GM04504 (cell line): Measurements from ENCODE around the gene WWOX.

ENCODE experiments used
- DNase-seq: peaks from one replicate; pipeline ENCODE4 v3.0.0-alpha.2; 2012; ENCODE audit warnings: low read depth

The WWOX gene

DNA sequence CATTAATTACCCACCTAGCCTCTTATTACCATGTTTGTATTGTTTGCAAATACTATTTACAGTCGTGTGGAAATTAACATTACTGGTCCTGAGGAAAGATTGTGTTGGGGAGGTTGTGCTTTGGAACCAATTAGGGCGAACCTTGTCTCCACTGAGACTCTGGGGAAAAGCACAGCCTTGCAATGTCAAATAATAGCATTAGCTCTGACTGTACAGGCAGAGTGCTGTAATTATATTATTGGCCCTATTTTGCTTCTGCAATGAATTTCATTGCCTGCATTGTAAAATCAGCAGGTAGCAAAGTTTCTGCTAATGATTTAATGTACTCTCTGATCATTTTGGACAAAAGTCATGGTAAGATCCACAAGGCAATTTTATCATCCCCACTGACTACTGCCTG lies 97.0 kb downstream of the WWOX start:
- DNase-seq, result no peak

DNA sequence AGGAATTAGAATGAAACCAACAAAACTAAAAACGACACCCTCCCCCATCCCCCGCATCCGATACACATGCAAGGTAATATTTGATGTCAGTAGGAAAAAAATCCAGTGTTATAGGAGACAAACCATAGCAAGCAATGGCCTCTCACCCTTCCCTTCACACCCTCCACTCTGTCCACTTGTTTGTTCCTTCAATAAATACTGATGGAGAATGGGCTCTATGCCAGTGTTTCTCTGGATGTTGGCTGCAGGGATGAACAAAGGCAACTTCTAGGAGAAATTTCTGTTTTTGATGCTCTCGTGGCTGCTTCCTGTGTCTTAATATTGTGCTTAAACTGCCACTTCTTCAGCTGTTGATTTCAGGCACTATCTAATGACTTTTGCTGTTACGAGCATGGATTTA lies 98.8 kb downstream of the WWOX start:
- DNase-seq, result no peak

DNA sequence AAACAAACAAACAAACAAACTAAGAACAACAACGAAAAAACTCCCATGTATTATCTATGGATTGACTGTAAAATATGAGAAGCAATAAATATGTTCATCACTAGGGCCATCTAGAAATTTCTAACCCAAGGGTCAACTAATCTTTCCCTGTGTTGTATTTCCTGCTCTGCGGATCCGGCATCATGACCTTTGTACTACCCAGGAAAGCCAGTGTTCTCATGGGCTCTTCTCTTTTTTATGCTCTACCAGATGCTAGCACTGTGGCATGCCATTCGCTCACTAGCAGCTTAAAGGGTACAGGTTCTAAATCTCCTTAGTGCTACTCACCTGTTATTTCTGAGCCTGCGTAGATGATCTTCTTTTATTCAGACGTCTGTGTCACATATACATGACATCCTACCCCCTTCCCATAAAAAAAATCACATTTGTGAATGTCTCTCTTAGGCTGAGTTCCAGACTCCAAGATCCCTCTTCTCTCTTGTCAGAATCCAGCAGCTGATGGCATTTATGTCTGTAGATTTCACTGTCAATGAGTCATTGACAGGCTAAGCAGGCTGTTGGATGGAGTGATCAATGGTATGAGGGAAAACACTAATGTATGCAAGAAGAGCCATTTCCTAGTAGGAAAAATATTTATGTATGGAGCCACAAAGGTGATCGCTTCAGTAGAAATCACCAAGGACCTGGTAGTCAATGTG lies 100.0 kb downstream of the WWOX start:
- no peak for DNase-seq

DNA sequence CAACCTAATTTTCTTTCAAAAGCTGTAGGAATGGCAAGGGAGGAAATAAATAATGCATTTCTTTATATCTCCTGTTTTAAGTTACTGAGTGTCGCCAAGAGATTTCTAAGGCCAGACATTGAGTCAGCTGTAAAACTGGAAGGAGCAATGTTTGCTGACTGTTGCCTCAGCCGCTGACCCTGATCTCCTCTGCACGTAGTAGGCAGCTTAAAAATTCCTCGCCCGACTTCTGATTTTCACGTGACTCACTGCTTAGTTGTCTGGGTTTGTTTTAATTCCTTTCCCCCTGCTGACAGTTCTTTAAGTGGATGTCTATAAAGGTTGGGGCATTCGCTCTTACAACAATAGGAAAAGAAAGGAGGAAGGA lies 100.6 kb downstream of the WWOX start:
- no peak for DNase-seq

DNA sequence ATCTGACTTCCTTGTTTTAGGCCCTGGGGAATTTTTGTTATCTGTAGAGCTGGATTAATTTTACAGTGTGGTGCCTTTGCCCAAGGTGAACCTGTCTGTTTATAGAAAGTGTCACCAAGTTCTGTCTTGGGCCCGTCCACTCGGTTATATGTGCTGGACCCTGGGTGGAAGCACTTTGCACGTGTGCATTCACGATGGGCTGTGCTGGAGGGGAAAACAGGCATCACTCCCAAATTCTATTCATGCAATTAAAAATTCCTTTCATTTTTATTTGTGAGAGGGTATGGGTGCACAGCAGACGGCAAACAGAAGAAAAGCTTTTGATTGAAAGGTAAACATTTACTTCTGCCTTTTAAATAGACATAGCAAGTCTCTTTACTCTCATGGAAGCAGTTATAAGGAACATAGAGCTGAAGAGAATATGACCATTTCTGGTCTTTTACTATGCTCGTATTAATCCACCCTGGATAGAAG lies 101.2 kb downstream of the WWOX start:
- no peak for DNase-seq

DNA sequence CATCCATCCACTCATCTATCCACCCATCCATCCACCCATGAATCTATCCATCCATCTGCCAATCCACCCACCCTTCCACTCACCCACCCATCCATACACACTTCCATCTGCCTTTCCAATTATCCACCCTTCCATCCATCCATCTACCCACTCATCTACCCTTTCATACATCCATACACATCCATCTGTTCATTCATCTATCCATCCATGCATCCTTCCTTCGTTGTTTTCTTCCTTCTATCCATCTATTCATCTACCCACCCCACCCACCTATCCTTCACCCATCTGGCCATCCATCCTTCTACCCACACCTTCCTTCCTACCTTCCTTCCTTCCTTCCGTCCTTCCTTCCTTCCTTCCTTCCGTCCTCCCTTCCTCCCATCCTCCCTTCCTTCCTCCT lies 106.1 kb downstream of the WWOX start:
- DNase-seq, result no peak

DNA sequence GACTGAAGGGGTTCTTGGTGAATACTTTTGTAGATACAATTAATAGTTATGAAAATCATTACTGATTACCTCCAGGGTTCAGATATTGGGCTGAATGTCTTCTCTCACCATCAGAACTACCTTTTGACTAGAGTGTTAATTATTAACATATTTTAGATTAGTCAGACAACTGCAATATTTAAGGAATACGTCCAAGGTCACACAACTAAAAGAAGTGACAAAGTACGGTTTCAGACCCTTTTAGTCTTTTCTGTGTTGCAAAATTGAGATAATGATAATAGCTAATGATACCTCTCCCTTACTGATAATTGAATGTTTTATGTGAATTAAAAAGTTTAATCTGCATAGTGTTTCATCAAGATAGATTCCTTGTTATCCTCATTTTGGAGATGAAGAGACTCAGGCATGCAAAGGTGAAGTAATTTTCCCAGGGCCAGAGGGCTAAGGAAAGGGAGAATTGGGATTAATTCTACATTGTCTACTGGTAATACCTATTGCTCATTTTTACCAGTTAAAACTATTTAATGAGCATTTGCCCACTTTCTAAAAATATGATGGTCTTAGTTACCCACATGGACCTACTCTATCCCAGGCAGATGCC lies 107.3 kb downstream of the WWOX start:
- no peak for DNase-seq

DNA sequence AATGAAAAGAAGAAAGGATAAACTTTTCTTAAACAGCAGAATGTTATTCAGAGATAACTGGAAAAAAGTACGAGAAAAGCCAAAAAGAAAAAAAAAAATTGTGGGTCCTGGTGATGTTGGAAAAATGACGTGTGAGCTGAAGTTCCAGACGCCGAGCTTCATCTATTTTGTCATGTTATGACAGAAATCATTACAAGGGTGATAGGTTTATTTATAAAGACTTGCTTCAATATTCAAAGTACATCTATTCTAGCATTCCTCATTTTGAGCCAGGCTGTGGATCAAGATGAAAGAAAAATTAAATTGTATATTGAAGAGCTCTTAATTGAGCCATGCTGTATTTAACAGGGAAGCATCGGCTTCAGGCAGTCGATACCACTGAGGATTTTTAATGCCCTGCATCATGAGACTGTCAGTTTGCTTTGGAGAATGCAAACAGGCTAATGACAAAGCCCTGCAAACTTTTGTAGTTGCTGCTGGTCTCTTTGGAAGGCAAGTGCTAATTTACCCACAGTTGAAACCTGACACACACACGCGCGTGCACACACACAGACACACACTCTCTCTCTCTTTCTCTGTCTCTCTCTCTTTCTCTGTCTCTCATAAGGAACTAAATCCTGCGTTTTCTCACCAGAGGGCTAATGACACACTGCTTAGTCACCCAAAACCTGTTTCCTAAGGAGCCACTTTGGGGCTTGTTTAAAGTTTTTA lies 110.7 kb downstream of the WWOX start:
- DNase-seq, result no peak

DNA sequence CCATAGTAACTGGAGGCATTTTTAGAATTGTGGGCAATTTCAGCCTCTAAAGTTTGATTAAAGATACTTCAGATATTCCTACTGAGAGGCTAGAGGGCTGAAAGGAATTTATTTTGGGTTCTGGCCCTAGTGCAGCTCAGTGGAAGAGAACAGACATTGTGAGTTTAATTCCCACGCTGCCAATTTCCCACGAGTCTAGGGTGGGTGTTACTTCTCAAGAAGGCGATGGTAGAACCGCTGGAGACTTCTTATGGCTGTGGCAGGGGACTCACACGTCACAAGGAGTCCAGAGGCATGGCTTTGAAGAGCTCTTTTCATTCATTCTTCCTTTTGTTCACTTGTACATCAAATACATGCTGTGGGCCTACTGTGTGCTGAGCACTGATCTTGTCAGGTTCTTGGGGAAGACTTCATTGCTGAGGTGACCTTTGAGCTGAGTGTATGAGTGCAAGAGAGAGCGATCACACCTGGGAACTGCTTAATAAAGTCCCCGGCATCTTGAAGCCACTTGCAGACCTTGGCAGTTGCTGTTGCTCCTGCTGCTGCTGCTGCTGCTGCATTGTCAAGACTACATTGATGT lies 111.7 kb downstream of the WWOX start:
- DNase-seq, result no peak

DNA sequence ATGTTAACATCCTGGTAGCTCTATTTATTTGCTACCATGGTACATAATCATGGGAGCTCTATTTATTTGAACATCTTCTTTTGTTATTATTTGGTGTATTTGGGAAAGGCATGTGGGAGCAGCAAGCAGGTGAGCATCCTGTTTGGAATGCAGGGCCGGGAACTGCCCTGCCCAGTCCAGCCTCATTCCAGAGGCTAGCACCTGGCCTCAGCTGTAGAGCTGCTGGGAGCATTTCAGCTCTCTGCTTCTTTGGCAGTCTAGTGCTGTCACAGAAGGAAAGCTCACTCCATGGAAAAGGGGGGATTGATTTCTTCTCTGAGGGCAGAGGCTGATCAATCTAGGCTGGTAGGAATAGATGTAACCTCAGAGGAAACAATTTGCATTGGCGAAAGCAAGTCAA lies 112.5 kb downstream of the WWOX start:
- no peak for DNase-seq

DNA sequence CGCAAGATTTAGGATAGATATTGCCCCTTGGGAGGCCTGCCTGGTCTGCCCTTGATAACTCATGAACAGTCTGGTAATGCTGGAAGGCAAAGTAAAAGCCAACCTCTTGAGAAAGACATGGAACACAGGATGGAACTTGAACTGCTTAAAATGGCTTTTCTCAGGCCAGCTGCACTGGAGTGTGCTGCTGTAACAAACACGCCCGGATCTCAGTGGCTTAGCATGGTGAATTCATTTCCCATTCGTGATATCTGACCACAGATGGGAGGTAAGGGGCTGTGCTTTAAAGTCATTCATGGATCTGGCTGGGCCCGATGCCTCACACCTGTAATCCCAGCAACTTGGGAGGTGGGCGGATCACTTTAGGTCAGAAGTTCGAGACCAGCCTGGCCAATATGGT lies 113.2 kb downstream of the WWOX start:
- DNase-seq, result no peak

DNA sequence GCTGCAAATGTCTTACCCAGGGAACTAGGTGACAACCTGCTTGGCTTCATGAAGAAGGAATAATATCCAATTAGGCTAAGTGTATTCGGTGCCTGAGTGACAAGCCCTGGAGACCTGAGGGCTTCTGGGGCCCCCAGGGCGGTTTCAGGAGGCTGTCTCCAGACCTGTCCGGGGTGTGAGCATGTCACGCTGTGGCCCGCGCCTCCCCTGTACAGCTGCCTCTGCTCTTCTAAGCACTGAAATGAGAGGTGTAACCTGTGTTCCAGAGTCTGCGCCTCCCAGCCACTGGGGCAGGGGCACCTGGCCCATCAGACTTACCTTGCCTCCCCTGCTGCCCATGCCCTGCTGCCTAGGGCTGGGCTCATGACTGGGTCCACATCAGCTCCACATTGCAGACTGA lies 114.3 kb downstream of the WWOX start:
- no peak for DNase-seq

DNA sequence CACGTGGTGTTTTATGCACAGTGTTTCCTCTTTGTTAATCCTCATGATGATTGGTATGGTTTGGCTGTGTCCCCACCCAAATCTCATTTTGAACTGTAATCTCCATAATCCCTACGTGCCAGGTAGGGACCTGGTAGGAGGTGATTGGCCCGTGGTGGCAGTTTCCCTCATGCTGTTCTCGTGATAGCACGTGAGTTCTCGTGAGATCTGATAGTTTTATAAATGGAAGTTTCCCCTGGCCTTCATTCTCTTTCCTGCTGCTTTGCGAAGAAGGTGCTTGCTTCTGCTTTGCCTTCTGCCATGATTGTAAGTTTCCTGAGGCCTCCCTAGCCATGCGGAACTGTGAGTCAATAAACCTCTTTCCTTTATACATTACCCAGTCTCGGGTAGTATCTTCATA lies 115.8 kb downstream of the WWOX start:
- DNase-seq, result no peak

DNA sequence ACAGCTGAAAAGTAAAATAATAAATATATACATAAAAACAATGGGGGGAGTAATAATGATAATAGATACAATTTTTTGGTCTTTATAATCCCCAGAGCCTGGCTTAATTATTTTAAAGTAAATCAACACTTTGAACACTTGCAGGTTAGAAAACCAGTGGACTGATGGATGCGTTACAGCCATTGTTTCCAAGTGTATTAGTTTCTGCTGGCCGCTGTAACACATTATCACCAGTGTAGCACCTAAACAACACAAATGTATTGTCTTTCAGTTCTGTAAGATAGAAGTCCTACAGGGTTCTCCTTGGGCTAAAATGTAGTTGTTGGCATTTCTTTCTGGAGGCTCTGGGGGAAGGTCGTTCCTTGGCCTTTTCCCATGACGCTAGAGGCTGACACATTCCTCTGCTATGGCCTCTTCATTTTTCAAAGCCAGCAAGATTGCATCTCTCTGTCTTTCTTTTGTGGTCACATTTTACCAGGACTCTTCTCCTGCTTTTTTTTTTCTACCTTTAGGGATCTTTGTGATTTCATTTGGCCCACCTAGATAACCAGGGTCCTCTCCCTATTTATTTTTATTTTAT lies 116.8 kb downstream of the WWOX start:
- no peak for DNase-seq

DNA sequence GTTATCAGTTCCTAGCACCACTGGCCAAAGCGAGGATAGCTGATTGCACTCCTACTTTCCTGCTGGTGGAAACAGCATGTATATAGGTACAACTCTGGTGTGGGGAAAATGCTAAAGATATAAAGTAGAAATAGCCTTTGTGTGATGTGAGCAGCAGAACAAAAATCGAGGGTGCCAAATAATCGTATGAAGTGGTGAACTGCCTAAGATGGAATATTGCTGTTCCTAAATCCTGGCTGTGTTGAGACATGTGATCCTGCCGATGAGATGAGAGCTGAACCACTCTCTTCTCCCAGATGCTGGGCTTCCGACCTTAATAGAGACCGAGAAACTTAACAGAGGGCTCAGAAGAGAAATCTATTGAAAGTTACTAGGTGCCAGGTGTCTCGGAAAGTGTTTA lies 117.8 kb downstream of the WWOX start:
- DNase-seq, result no peak

DNA sequence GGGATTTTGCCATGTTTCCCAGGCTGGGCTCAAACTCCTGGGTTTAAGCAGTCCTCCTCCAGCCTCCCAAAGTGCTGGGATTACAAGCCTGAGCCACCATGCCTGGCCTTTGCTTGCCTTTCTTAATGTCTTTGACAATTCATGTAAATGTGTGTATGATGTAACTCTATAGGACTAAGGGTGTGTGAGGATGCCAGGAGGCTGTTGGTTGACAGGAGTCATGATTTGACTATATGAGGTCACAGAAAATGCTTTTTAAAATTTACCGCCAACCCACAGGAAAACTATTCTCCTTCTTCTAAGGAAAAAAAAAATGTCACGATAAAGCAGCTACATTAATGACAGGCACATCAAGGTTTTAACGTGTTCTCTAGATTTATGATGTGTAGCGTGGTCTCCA lies 118.8 kb downstream of the WWOX start:
- DNase-seq, result no peak

DNA sequence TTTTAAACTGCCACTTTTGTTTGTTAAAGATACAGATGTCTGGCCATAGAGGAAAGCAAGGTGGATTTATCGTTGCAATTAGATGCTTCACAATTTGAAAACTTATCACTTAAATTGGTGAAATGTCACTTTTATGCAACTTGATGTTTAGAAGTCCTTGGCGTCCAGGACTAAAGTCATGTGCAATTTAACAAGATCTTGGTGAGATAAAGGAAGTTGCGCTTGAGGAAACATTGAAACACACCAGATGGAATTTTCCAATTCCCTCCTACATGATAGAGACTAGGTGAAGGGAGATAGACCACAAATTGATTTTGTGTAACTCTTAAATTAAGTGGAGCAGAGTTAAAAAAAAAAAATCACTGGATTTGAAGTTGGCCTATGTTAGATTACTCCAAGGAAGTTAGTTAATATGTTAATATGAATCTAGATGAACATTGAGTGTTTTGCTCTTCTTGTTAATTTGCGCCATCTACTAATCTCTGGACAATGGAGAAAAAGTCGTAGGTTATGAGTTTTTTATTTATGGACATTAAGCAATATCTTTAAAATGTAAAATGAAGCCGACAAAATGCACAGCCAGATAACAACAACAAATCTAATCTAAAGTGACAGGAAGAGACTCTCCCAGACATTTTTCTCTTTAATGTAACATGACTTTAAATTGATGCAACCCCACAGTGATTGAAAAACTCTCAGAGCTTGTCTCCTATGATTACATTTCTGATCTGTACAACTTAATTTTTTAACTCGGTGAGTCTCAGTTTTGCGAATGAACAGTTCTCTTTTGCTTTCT lies 119.6 kb downstream of the WWOX start:
- DNase-seq, result no peak

DNA sequence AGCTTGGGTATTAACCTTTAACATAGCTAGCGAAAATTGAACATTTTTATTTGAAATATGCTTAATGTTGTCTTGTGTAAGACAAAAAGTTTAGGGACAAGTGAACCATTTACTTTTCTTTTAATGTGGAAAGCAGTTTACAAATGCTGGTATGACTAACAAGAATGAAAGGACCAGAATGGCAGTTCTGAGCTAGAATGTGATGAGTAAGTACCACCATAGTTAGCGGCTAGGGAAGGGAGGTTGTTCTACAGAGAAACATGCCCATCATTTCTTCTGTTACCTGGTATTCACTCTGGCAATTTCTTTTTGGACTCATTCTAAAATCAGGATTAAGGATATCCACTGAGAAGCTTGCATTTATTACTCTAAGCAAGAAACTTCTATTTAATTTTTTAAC lies 121.1 kb downstream of the WWOX start:
- no peak for DNase-seq

DNA sequence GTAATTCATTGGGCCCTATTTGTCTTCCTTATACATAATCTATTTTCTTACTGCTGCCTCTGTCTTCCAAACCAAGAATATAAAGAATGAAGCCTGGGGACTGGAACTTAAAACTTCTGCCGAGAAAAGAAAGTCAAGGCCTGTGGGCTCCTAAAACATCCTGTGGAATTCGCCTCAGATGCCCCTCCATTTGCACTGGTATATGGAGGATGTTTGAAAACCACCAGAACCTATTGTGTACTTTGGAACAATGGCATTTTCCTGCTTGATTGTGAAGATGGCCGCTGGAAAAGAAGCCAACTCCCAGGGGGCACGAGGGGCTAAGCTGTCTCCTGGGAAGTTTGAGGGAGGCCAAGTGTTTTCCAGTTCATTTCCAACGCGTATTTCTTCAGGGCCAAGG lies 122.4 kb downstream of the WWOX start:
- no peak for DNase-seq

DNA sequence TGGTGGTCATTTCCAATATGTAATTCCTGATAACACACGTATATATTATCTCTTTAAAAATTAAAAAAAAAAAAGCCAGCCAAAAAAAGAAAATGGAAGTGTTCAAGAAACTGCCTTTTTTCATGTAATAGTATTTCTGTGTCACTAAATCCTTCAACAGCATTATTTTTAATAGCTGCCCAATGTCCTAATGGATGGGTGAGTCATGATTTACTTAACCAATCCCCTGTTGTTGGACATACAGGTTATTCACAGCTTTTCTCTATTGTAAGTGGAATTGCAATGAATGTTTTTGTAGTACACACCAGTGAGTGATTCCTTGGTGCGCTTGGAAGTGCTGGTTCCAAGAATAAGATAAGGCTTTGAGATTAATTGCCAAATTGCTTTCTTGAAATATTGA lies 124.9 kb downstream of the WWOX start:
- DNase-seq, result no peak

DNA sequence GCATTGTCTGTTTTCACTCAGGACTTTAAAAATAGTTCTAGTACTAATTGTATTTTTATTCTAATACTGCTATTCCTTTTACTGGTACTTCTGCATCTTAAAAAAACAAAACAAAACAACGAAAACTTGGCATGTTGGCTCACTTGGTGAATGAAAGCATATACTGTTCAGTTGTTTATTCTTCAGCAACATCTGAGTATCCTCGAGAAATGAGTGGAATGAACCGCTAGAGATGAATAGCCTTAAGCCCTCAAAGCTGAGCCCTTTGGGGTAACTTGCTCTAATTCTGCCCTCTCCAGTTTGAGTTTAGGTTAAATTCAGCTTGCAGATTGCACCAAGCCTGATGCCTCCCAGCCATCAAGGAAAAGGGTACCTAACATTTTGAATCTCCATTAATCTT lies 126.5 kb downstream of the WWOX start:
- DNase-seq, result no peak

DNA sequence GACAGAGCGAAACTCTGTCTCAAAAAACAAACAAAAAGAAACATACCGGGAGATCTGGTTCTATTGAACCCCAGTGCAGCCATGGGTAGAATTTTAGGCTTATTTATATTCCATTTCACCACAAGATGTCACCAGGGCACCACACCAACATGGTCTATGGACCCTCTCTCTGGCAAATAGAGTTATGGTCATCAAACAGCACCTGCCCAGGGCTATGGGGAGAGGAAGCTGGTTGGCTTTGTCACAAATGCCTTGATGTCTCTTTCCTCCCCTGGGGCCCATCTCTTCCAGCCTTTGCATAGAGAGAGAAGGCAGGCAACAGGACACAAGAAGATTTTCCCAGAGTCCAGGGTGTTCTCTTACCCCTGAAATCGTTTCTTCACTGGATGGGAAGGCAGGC lies 128.4 kb downstream of the WWOX start:
- DNase-seq, result no peak
